ENCODE measurements around the gene CTNNB1.

CTNNB1 gene

DNA sequence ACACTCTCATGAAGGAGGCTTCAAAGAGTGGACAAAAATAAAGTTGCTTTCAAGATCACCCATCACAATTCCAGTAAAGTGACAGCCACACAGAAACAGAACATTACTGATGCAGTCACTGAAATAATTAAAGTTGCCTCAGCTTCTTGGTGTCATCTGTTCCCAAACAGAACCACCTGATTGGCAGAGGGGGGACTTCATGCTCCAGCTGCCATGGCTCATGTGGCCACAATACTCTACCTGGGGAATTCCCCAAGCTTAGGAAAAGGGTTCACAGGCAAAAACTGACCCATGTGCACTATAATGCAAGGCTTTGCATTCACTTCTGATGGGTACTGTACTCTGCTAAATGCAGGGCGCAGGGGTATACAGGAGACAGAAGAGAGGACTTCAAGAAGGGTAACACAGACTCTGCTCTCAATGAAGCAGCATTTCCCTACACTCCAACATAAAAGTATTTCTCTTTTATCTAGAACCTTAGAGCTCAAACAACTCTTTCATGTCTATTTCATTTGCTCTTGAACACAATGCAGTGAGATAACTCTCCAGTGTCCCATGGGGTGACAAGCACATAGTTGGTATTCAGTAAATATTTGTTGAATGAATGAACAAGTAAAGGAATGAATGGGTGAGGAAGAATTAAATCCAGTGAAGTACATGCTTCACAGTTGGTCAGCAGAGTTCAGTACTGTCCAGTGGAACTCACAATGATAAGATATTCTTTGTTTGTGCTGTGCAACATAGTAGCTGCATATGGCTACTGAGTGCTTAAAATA, 8.6 kb upstream of the CTNNB1 start:
- no peak overlapping the region for H3K4me3 ChIP-seq (ENCODE audit: control insufficient read depth, low read depth, low read length)
- no peak for DNase-seq (ENCODE audit: low read depth)
- no peak for TF ChIP-seq CTCF (conservative IDR thresholded peaks at IDR 0.05; ENCODE audit: control insufficient read depth, insufficient read depth, low read depth, low read length)

GRCh38 chr3:41192885-41193284, 6.4 kb upstream of the CTNNB1 start:
- no peak overlapping the region for H3K4me3 ChIP-seq (ENCODE audit: control insufficient read depth, low read depth, low read length)
- TF ChIP-seq CTCF (conservative IDR thresholded peaks at IDR 0.05; ENCODE audit: control insufficient read depth, insufficient read depth, low read depth, low read length): no peak
- DNase-seq (ENCODE audit: low read depth): no peak

GRCh38 chr3:41193794-41194539, 5.3 kb upstream of the CTNNB1 start:
- TF ChIP-seq CTCF (conservative IDR thresholded peaks at IDR 0.05; ENCODE audit: control insufficient read depth, insufficient read depth, low read depth, low read length): no peak
- DNase-seq (ENCODE audit: low read depth): no peak
- H3K4me3 ChIP-seq (ENCODE audit: control insufficient read depth, low read depth, low read length): no peak overlapping the region

- TF ChIP-seq CTCF (conservative IDR thresholded peaks at IDR 0.05; ENCODE audit: control insufficient read depth, insufficient read depth, low read depth, low read length): no peak
- no peak for DNase-seq (ENCODE audit: low read depth)
- no peak overlapping the region for H3K4me3 ChIP-seq (ENCODE audit: control insufficient read depth, low read depth, low read length)
Measured at GRCh38 chr3:41194701-41195100, 4.6 kb upstream of the CTNNB1 start.

DNA sequence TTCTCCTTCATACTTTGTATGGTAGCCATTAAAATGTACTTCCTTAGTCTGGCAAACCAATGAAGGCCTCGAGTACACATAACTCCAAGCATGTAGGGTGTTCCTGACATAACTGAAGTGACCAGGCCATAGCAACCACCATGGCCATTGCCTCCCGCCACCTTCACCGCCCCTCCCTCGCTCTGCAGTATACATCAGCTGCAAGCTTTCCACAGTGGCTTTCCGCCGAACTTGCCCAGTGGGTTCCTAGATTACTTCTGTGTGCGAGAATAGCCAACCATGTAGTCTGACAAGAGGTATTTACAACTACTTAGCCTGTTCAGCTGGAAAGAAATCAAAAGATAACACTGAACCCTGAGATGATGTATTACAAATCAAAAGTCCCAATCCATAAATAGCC, 3.4 kb upstream of the CTNNB1 start:
- no peak for TF ChIP-seq CTCF (conservative IDR thresholded peaks at IDR 0.05; ENCODE audit: control insufficient read depth, insufficient read depth, low read depth, low read length)
- no peak for DNase-seq (ENCODE audit: low read depth)
- no peak overlapping the region for H3K4me3 ChIP-seq (ENCODE audit: control insufficient read depth, low read depth, low read length)

GRCh38 chr3:41196499-41197410, 2.5 kb upstream of the CTNNB1 start:
- H3K4me3 ChIP-seq (ENCODE audit: control insufficient read depth, low read depth, low read length): no peak overlapping the region
- no peak for TF ChIP-seq CTCF (conservative IDR thresholded peaks at IDR 0.05; ENCODE audit: control insufficient read depth, insufficient read depth, low read depth, low read length)
- DNase-seq (ENCODE audit: low read depth): no peak

Measured in fibroblast of mammary gland (primary cell).